Activated CD4-positive, alpha-beta memory T cell treated with anti-CD3 and anti-CD28 coated beads for 36 hours (primary cell): ENCODE data around the gene OR2M7. TPM values are rescaled to one million over a fixed set of nuclear protein-coding genes. Genes with fewer than 3 reads are reported as not detected.
"Not testable (repeated sequence)": the region's sequence is repeated elsewhere in the genome, so short reads cannot be mapped to it uniquely, and the experiment has no call there.

Experiments used
- CTCF ChIA-PET: fragments of 350-600 bp; sonication (Branson Sonifier 250); formaldehyde crosslinking; loops from one replicate; lab custom pipeline; 2021; ENCODE audit warnings: antibody characterized with exemption, inconsistent platforms; lab: Charles Lee
- POLR2A ChIA-PET: fragments of 350-600 bp; sonication (Branson Sonifier 250); formaldehyde crosslinking; loops from one replicate; lab custom pipeline; 2021; ENCODE audit warnings: antibody characterized with exemption; lab: Charles Lee
- DNase-seq: peaks from one replicate; pipeline ENCODE4 v3.0.0-alpha.2; 2020
- H3K27ac Mint-ChIP-seq: one replicate; pipeline ENCODE4 v1.8.0; 2021; ENCODE audit warnings: mixed read lengths
- H3K27me3 Mint-ChIP-seq: one replicate; pipeline ENCODE4 v1.8.0; 2021; ENCODE audit warnings: mixed read lengths
- H3K36me3 Mint-ChIP-seq: one replicate; pipeline ENCODE4 v1.8.0; 2021; ENCODE audit warnings: mixed read lengths
- H3K4me1 Mint-ChIP-seq: one replicate; pipeline ENCODE4 v1.8.0; 2021; ENCODE audit warnings: low read depth, mixed read lengths
- H3K4me3 Mint-ChIP-seq: one replicate; pipeline ENCODE4 v1.8.0; 2021; ENCODE audit warnings: mild to moderate bottlenecking, mixed read lengths
- H3K9me3 Mint-ChIP-seq: one replicate; pipeline ENCODE4 v1.8.0; 2021; ENCODE audit warnings: mixed read lengths
- intact Hi-C: fragments of 100-400 bp; cut with micrococcal nuclease; formaldehyde crosslinking; loops from one replicate; pipeline ENCODE4 v1.15.1; 2023
- total RNA-seq, 2 experiments: library from RNA; stranded (reverse); gene quantifications; one replicate each; pipeline ENCODE4 v1.2.3, GENCODE V29; 2021

OR2M7 gene, protein sequence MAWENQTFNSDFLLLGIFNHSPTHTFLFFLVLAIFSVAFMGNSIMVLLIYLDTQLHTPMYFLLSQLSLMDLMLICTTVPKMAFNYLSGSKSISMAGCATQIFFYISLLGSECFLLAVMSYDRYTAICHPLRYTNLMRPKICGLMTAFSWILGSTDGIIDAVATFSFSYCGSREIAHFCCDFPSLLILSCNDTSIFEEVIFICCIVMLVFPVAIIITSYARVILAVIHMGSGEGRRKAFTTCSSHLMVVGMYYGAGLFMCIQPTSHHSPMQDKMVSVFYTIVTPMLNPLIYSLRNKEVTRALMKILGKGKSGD
- not detected for total RNA-seq

DNA sequence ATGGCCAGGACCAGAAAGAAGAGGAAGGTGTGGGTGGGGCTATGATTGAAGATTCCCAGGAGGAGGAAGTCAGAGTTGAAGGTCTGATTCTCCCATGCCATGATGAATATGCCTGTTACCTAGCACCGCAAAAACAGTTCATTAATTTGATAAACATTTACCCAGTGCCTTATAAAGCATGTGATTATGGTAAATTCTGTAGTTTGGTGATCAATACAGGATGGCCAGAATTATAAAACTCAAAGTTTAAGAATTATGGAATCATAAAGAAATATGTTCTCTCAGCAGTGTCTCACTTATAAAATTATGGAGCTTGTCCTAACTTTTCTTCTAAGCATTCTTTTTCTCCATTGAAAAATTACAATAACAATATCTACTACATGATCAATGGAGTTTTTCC, at the start of gene OR2M7:
OR2M7 (minus strand) TSS at position 101 of the 400 bp plus-strand sequence; CDS start at position 101, 0 bp downstream.
- ChIA-PET CTCF (no interaction called here), POLR2A (no interaction called here)
- no peaks in the 10 kb centered on the region for H3K36me3 Mint-ChIP-seq
- intact Hi-C loops = no loop called here
- DNase-seq = no peak
- H3K4me1 Mint-ChIP-seq = no peaks in the 10 kb centered on the region
- H3K27me3 Mint-ChIP-seq = peaks cover 2% of the 10 kb centered on the region
- H3K27ac Mint-ChIP-seq = no peak within 1 kb of the TSS
- no peak within 1 kb of the TSS for H3K4me3 Mint-ChIP-seq
- H3K9me3 Mint-ChIP-seq = no peaks in the 10 kb centered on the region

DNA sequence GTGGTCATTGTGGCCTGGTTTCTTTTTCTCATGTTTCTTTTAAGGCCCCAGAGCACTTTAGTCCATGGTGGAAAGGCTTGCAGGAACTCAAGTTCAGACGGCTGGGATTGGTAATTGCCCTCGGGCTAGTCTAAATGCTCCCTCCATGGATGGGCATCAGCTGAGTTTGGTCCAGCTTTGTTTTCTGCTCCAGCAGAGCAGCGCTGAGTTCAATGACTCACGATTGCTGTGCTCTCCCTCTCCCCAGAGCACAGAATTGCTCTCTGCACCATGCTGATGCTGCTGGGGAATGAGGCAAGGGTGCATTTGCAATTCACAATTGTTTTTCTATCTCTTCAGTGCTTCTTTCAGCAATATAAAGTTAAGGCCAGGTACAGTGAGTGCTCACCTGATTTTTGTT, 49.4 kb upstream of the OR2M7 start:
- POLR2A ChIA-PET = no interaction called here
- intact Hi-C loops = no loop called here
- Mint-ChIP-seq H3K27me3 (no peaks in the 10 kb centered on the region), H3K27ac (no peak overlapping the region), H3K9me3 (no peaks in the 10 kb centered on the region), H3K36me3 (no peaks in the 10 kb centered on the region), H3K4me3 (no peak overlapping the region), H3K4me1 (peaks cover 8% of the 10 kb centered on the region)
- no peak for DNase-seq
- CTCF ChIA-PET = interaction anchor here (0.6 kb wide), 1 partner anchor 130 kb away, joined by 3 read pairs; no protein-coding TSS in a partner anchor

DNA sequence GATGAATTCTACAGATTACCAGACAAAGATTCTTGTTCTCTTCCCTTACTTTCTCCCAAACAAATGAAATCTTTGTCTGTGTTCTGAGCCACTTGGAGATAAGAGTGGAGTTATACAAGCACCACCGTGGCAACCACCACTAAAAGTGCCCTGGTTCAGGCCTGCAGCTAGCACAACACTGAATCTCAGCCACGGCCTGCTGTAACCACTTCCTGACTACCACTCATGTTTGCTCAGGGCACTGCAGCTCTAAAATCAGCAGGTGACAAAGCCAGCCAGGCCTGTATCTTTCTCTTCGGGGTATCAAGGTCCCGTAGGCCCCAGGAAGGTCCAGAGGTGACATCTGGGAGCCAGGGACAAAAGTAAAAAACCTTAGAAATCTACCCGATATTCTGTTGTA, 48.0 kb upstream of the OR2M7 start:
- no peaks in the 10 kb centered on the region for H3K36me3 Mint-ChIP-seq
- ChIA-PET POLR2A (no interaction called here), CTCF (no interaction called here)
- H3K27me3 Mint-ChIP-seq = no peaks in the 10 kb centered on the region
- peaks cover 8% of the 10 kb centered on the region for H3K4me1 Mint-ChIP-seq
- H3K9me3 Mint-ChIP-seq = no peaks in the 10 kb centered on the region
- no peak overlapping the region for H3K4me3 Mint-ChIP-seq
- no peak overlapping the region for H3K27ac Mint-ChIP-seq
- DNase-seq = no peak
- intact Hi-C loops = no loop called here

DNA sequence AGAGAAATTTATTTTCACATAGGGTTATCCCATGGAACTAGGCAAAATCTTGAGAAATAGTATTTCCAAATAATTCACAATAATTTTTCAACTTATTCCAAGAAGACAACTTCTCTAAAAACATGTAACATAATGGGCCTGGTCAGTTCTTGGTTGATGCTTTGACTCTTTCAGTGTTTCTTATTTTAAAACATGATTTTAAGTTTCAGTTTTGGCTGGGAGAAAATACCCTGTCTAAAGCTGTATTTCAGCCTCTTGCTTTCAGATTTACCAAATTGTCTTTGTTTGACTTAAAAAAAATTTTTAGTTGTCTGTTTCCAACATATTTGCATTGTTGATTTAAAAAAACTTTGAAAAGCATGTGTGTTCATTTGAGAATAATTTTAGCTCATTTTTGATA, 42.2 kb upstream of the OR2M7 start:
- Mint-ChIP-seq H3K27me3 (peaks cover 13% of the 10 kb centered on the region), H3K9me3 (no peaks in the 10 kb centered on the region), H3K4me3 (no peak overlapping the region), H3K27ac (no peak overlapping the region), H3K36me3 (peaks cover 2% of the 10 kb centered on the region), H3K4me1 (no peaks in the 10 kb centered on the region)
- ChIA-PET POLR2A (no interaction called here), CTCF (no interaction called here)
- DNase-seq = no peak
- intact Hi-C loops = no loop called here

DNA sequence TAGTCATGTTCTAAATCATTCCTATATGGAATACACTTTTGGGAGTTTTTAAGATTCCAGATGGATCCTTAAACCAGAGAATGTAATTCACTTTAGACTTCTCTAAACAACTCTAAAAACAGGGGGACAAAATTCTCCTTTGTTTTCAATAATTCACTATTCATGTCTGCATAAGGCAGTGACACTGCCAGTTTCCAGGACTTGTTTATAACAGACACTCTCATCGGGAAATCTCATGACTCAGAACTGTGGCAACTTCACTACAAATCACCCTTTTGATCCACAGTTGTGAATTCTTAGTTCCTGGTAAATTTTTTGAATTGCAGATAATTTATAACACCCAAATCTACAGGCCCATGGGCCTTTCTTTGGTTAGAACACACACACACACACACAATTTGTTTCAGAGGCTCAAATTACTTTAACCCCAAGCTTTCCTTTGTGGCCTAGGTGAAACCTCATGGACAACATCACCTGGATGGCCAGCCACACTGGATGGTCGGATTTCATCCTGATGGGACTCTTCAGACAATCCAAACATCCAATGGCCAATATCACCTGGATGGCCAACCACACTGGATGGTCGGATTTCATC, 36.9 kb upstream of the OR2M7 start, which contains the start of gene OR2T4:
OR2T4 (plus strand) TSS at position 545 of the 595 bp plus-strand sequence; CDS start at position 545, 0 bp downstream.
- DNase-seq = no peak
- Mint-ChIP-seq H3K27ac (no peak within 1 kb of the TSS), H3K4me1 (no peaks in the 10 kb centered on the region), H3K36me3 (peaks cover 2% of the 10 kb centered on the region), H3K9me3 (no peaks in the 10 kb centered on the region), H3K27me3 (peaks cover 13% of the 10 kb centered on the region), H3K4me3 (no peak within 1 kb of the TSS)
- CTCF ChIA-PET = no interaction called here
- intact Hi-C loops = no loop called here
- POLR2A ChIA-PET = no interaction called here

DNA sequence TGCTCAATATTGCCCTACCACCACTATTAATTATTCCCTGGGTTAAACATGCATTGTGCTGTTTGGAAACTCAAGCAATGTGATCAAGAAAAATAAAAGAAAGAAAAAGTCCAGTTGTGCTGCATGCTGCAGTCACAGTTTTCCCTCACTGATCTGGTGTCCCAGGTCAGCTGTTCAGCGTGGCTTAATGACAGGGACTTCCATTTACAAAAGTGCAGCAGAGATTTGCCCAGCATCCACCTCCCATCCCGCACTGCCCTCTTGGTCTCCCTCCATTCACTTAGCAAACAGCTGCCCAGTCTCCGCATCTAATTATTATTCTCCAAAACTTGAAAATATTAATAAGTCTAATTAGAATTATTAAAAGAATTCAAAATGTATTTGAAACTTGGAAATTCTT, 35.0 kb upstream of the OR2M7 start:
- ChIA-PET CTCF (no interaction called here), POLR2A (no interaction called here)
- intact Hi-C loops = no loop called here

DNA sequence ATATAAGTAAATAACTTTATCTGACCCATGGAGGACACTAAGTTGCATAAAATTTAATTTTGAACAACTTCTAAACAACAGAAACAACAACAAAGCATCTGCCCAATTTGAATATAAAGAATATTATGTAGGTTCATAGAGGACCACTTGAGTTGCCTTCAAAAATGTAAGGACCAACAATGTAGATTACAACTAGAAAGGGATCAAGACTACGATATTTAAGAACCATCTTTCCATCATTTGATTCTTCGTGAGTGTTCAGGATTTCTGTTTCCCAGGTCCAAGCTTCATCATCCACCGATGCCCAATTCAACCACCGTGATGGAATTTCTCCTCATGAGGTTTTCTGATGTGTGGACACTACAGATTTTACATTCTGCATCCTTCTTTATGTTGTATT, 24.1 kb upstream of the OR2M7 start, which contains the start of gene OR14C36:
OR14C36 (plus strand) TSS at position 301 of the 400 bp plus-strand sequence; CDS start at position 301, 0 bp downstream.
- H3K4me1 Mint-ChIP-seq = no peaks in the 10 kb centered on the region
- POLR2A ChIA-PET = no interaction called here
- intact Hi-C loops = no loop called here
- DNase-seq = no peak
- no peaks in the 10 kb centered on the region for H3K36me3 Mint-ChIP-seq
- no peaks in the 10 kb centered on the region for H3K9me3 Mint-ChIP-seq
- H3K27ac Mint-ChIP-seq = no peak within 1 kb of the TSS
- peaks cover 5% of the 10 kb centered on the region for H3K27me3 Mint-ChIP-seq
- CTCF ChIA-PET = no interaction called here
- H3K4me3 Mint-ChIP-seq = no peak within 1 kb of the TSS

More for the DNA sequence above, 35.0 kb upstream of the OR2M7 start:
- Mint-ChIP-seq H3K4me1 (no peaks in the 10 kb centered on the region), H3K9me3 (no peaks in the 10 kb centered on the region), H3K27ac (no peak overlapping the region), H3K27me3 (peaks cover 13% of the 10 kb centered on the region), H3K4me3 (no peak overlapping the region), H3K36me3 (peaks cover 2% of the 10 kb centered on the region)
- DNase-seq = no peak

DNA sequence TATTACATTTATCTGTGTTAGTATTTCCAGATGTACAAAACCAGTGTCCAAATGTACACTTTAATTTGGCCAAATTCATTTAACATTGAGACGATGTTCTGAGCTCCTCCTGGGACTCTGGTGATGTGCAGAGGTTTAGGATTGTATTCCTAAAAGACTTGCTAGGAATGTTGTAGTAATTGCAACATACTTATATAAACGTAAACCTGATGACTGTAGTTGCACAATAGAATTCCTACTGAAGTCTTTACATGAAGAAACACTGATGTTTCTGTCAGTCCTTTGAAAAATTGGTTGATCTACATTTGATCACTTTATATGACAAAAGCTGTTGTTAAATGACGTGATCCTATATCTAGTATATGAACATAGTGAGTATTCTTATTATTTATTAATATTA, 19.1 kb upstream of the OR2M7 start:
- no peaks in the 10 kb centered on the region for H3K9me3 Mint-ChIP-seq
- CTCF ChIA-PET = no interaction called here
- no peak overlapping the region for H3K4me3 Mint-ChIP-seq

DNA sequence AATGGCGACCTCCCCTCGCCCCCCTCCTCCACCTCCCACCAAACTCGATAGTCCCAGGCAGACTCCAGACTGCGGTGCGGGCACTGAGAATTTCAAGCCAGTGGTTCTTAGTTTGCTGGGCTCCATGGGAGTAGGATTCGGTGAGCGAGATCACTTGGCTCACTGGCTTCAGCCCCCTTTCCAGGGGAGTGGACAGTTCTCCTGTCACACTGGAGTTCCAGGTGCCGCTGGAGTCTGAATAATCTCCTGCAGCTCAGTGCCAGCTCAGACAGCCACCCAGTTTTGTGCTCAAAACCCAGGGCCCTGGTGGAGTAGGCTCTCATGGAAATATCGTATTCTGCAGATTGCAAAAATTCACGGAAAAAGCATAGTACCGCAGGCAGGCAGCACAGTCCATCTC, 7.6 kb downstream of the OR2M7 start:
- no peak for DNase-seq
- Mint-ChIP-seq H3K9me3 (peaks cover 28% of the 10 kb centered on the region), H3K4me1 (no peaks in the 10 kb centered on the region), H3K36me3 (no peaks in the 10 kb centered on the region), H3K27me3 (peaks cover 17% of the 10 kb centered on the region), H3K4me3 (no peak overlapping the region), H3K27ac (no peak overlapping the region)
- ChIA-PET POLR2A (no interaction called here), CTCF (no interaction called here)
- intact Hi-C loops = no loop called here

More for the DNA sequence above, 19.1 kb upstream of the OR2M7 start:
- POLR2A ChIA-PET = no interaction called here
- no peaks in the 10 kb centered on the region for H3K36me3 Mint-ChIP-seq
- DNase-seq = no peak
- no peaks in the 10 kb centered on the region for H3K4me1 Mint-ChIP-seq
- H3K27me3 Mint-ChIP-seq = no peaks in the 10 kb centered on the region
- no peak overlapping the region for H3K27ac Mint-ChIP-seq
- intact Hi-C loops = no loop called here

DNA sequence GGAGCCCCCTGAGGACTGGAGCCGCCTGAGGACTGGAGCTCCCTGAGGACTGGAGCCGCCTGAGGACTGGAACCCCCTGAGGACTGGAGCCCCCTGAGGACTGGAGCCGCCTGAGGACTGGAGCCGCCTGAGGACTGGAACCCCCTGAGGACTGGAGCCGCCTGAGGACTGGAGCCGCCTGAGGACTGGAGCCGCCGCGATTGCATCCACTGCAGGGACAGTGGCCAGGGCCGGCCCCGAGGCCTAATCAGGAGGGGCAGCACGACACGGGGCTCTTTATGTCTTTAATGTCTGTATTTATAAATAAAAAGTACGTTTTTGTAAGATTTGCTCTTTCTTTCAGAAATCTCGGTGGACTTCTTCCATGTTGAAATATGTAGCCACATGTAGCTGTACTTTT, 17.6 kb downstream of the OR2M7 start:
- POLR2A ChIA-PET, H3K27me3 Mint-ChIP-seq, H3K4me3 Mint-ChIP-seq, CTCF ChIA-PET, H3K4me1 Mint-ChIP-seq, intact Hi-C loops, H3K9me3 Mint-ChIP-seq, H3K27ac Mint-ChIP-seq, DNase-seq, H3K36me3 Mint-ChIP-seq: not testable (repeated sequence)

DNA sequence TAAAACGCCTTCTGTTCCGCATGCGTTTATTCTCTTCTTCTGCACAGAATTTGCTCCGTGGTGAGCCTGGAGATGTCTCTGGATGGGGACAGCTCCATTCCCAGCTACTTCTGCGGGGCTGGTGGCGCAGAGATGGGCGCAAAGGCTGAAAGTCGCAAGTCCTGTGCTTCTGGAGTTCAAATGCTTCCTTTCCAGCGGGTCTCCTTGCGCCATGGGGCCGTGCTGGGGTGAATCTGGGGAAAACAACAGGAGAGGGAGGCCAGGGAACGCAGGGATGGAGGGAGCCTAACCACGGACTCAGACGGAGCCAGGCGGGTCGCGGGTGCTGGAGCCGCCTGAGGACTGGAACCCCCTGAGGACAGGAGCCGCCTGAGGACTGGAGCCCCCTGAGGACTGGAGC, 18.3 kb downstream of the OR2M7 start:
- H3K27ac Mint-ChIP-seq = no peak overlapping the region
- H3K36me3 Mint-ChIP-seq = no peaks in the 10 kb centered on the region
- no peaks in the 10 kb centered on the region for H3K9me3 Mint-ChIP-seq
- H3K27me3 Mint-ChIP-seq = peaks cover 1% of the 10 kb centered on the region
- ChIA-PET CTCF (no interaction called here), POLR2A (no interaction called here)
- intact Hi-C loops = no loop called here
- no peak for DNase-seq
- no peak overlapping the region for H3K4me3 Mint-ChIP-seq
- H3K4me1 Mint-ChIP-seq = no peaks in the 10 kb centered on the region

DNA sequence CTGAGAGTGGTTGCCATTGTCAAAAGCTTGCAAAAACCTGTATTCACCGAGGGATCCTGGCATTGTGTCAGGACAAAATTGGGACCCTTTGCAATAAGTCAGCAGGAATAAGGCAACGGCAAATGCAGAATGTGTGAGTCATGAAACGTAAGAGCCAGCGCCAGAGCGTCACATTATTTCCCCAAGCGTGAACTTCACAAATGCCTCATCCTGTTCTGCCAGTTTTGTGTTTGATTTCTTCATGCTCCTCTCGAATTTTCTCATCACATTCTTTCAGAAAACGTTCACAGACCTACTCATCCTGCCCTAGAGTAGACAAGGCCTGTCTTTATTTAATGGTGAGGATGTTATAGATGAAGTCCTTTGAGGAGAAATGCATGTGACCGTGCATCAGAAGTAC, 18.7 kb downstream of the OR2M7 start:
- H3K36me3 Mint-ChIP-seq, H3K9me3 Mint-ChIP-seq, intact Hi-C loops, POLR2A ChIA-PET, H3K4me1 Mint-ChIP-seq, H3K27me3 Mint-ChIP-seq, DNase-seq, CTCF ChIA-PET, H3K4me3 Mint-ChIP-seq, H3K27ac Mint-ChIP-seq: not testable (repeated sequence)

DNA sequence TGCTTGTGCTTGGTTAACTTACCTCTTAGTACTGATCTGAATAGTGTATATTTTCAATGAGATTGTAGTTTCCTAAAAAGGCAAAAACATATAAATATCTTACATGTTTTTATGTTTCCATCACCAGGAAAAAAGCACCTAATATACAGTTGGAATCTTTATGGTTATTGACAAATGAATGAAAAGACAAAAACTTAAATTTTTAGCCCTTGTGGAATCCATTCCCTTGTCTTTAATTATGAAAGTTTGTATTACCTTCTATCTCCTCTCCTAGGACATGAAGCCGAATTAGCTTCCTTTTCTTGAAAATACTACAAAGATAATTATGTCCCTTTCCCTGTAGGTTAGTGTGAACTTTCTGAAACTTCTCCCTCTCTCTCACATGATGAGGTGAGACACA, 21.0 kb downstream of the OR2M7 start, which contains the start of gene OR2T12:
OR2T12 (minus strand) TSS at position 101 of the 400 bp plus-strand sequence. CDS start 7,846 bp downstream, outside the sequence.
- CTCF ChIA-PET = no interaction called here
- Mint-ChIP-seq H3K27ac (no peak within 1 kb of the TSS), H3K27me3 (no peaks in the 10 kb centered on the region), H3K4me1 (no peaks in the 10 kb centered on the region), H3K4me3 (no peak within 1 kb of the TSS), H3K9me3 (peaks cover 3% of the 10 kb centered on the region), H3K36me3 (no peaks in the 10 kb centered on the region)
- POLR2A ChIA-PET = no interaction called here
- intact Hi-C loops = no loop called here
- DNase-seq = no peak
